ENCODE data around the gene RNF208. TPM values are rescaled to one million over a fixed set of nuclear protein-coding genes. Genes with fewer than 3 reads are reported as not detected.

Gene RNF208
- total and polyA plus RNA-seq, 2 of the 4 experiments (the other 2 are of a cell fraction) = 1.2 TPM; not detected in 1

DNA sequence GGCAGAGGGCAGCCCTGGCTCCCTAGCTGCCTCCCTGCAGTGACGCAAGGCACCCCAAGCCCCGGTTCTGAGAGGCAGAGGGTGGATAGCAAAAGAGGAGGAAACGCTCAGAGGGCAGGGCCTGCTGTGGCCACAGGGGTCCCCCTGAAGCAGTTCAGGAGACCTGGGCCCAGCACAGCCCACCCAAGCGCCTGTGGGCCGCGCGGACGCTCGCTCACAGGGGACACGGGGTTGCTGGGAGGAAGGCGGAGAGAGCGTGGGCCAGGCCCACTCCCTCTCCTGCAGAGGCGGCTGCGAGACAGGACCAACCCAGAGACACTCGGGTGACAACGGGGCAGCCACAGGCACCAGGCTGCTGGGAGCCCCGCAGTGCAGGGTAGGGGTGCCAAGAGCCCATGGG lies 42.3 kb downstream of the RNF208 start:
- Histone ChIP-seq H2AFZ (replicated peaks; ENCODE audit: low read length, poor library complexity) (no peak overlapping the region), H3K18ac (ENCODE audit: low read depth, low read length) (no peak overlapping the region), H2BK120ac (ENCODE audit: low read depth, low read length) (no peak overlapping the region), H3K14ac (replicated peaks; ENCODE audit: low read depth, low read length) (no peak overlapping the region), H3K27me3 (ENCODE audit: control insufficient read depth, insufficient read depth, low read length) (no peaks in the 10 kb centered on the region), H4K5ac (ENCODE audit: low read depth, low read length) (no peak overlapping the region), H3K9ac (ENCODE audit: low read depth, low read length) (no peak overlapping the region), H3K9me1 (ENCODE audit: insufficient read depth, low read length) (0 out of 2 replicates have a peak, but pooled peaks cover 2% of the 10 kb centered on the region), H3K4me1 (ENCODE audit: control insufficient read depth, insufficient read depth, low read length) (no peaks in the 10 kb centered on the region; the same call in 1 of the 2 replicates), H2BK20ac (ENCODE audit: low read depth, low read length) (no peak overlapping the region), H4K20me1 (ENCODE audit: insufficient read depth, low read length) (no peaks in the 10 kb centered on the region; the same call in 1 of the 2 replicates), H3K4me2 (ENCODE audit: low read depth, low read length) (no peak overlapping the region), H3K27ac (ENCODE audit: insufficient read depth, low read length) (no peak overlapping the region), H3K79me1 (ENCODE audit: low read depth in 1 of 2, low read length in 2 of 2) (no peaks in the 10 kb centered on the region; a peak in 1 of 4 replicates), H2BK5ac (ENCODE audit: low read depth, low read length, poor library complexity, severe bottlenecking) (no peak overlapping the region), H4K8ac (ENCODE audit: low read depth in 2 of 2, low read length in 2 of 2) (no peak overlapping the region), H3K56ac (ENCODE audit: extremely low read depth, insufficient read depth, low read length) (no peak overlapping the region), H3K4ac (ENCODE audit: low read depth, low read length) (no peak overlapping the region), H2BK15ac (ENCODE audit: low read depth, low read length) (no peak overlapping the region), H3K4me3 (ENCODE audit: insufficient read depth, low read depth, low read length) (no peak overlapping the region), H2AK5ac (ENCODE audit: low read depth, low read length) (no peak overlapping the region), H2AK9ac (replicated peaks; ENCODE audit: low read depth, low read length, poor library complexity) (no peak overlapping the region), H3K36me3 (ENCODE audit: control insufficient read depth, insufficient read depth, low read length) (peaks cover 64% of the 10 kb centered on the region), H3K9me3 (ENCODE audit: control insufficient read depth, insufficient read depth, low read length) (no peaks in the 10 kb centered on the region), H3K23ac (ENCODE audit: low read depth, low read length) (no peak overlapping the region), H4K91ac (ENCODE audit: insufficient read depth, low read depth, low read length) (no peak overlapping the region)
- dilution Hi-C loops (cut with HindIII; ENCODE audit: low sequenced_read_pairs, unreplicated experiment) = no loop called here
- WGBS, 2 experiments (ENCODE audit: extremely low coverage in 2 of 2, insufficient read length in 1 of 2) = 95% methylated on average over 12 of the region's 17 CpGs; no CpG with 5 or more reads in 1 of the 2 experiments
- no TSS peak for BruUV-seq (replicated peaks)
- ChIA-PET POLR2A (ENCODE audit: unreplicated experiment) (no interaction called here), CTCF (no interaction called here)
- ATAC-seq (ENCODE audit: low read depth) (no peak), DNase-seq (no peak)
- TF ChIP-seq, protein P1, sequence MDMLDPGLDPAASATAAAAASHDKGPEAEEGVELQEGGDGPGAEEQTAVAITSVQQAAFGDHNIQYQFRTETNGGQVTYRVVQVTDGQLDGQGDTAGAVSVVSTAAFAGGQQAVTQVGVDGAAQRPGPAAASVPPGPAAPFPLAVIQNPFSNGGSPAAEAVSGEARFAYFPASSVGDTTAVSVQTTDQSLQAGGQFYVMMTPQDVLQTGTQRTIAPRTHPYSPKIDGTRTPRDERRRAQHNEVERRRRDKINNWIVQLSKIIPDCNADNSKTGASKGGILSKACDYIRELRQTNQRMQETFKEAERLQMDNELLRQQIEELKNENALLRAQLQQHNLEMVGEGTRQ (IDR thresholded peaks at IDR 0.05; ENCODE audit: low read depth, low read length) = no peak
- no peak for TF ChIP-seq RFX5 (IDR thresholded peaks at IDR 0.05; ENCODE audit: low read depth, low read length)
- TF ChIP-seq MXI1 (IDR thresholded peaks at IDR 0.05; ENCODE audit: borderline replicate concordance, low read depth, low read length) = no peak
- TF ChIP-seq BHLHE40 (IDR thresholded peaks at IDR 0.05; ENCODE audit: low read depth, low read length) = no peak
- TF ChIP-seq, protein P2, sequence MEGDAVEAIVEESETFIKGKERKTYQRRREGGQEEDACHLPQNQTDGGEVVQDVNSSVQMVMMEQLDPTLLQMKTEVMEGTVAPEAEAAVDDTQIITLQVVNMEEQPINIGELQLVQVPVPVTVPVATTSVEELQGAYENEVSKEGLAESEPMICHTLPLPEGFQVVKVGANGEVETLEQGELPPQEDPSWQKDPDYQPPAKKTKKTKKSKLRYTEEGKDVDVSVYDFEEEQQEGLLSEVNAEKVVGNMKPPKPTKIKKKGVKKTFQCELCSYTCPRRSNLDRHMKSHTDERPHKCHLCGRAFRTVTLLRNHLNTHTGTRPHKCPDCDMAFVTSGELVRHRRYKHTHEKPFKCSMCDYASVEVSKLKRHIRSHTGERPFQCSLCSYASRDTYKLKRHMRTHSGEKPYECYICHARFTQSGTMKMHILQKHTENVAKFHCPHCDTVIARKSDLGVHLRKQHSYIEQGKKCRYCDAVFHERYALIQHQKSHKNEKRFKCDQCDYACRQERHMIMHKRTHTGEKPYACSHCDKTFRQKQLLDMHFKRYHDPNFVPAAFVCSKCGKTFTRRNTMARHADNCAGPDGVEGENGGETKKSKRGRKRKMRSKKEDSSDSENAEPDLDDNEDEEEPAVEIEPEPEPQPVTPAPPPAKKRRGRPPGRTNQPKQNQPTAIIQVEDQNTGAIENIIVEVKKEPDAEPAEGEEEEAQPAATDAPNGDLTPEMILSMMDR (conservative IDR thresholded peaks at IDR 0.05; ENCODE audit: low read depth, low read length) = no peak
- TF ChIP-seq CHD1 (IDR thresholded peaks at IDR 0.05; ENCODE audit: low read depth, low read length) = no peak
- TF ChIP-seq FOS (IDR thresholded peaks at IDR 0.05; ENCODE audit: low read depth, low read length) = no peak
- TF ChIP-seq, protein P3, sequence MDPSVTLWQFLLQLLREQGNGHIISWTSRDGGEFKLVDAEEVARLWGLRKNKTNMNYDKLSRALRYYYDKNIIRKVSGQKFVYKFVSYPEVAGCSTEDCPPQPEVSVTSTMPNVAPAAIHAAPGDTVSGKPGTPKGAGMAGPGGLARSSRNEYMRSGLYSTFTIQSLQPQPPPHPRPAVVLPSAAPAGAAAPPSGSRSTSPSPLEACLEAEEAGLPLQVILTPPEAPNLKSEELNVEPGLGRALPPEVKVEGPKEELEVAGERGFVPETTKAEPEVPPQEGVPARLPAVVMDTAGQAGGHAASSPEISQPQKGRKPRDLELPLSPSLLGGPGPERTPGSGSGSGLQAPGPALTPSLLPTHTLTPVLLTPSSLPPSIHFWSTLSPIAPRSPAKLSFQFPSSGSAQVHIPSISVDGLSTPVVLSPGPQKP (IDR thresholded peaks at IDR 0.05; ENCODE audit: borderline replicate concordance, low read depth, low read length) = no peak
- TF ChIP-seq POLR2A (IDR thresholded peaks at IDR 0.05; ENCODE audit: low read depth, low read length) = no peak
- TF ChIP-seq NFE2L2 (IDR thresholded peaks at IDR 0.05; ENCODE audit: low read depth, low read length) = no peak
- TF ChIP-seq MAZ (IDR thresholded peaks at IDR 0.05; ENCODE audit: borderline replicate concordance, low read depth, low read length) = no peak
- no peak for TF ChIP-seq MAFK (IDR thresholded peaks at IDR 0.05; ENCODE audit: low read depth, low read length)
- no peak for TF ChIP-seq RCOR1 (IDR thresholded peaks at IDR 0.05; ENCODE audit: insufficient replicate concordance, low read length)
- no peak for TF ChIP-seq CEBPB (IDR thresholded peaks at IDR 0.05; ENCODE audit: low read depth, low read length)
- TF ChIP-seq SMC3 (IDR thresholded peaks at IDR 0.05; ENCODE audit: low read depth, low read length) = no peak
- in situ Hi-C loops (cut with MboI; ENCODE audit: low sequenced_read_pairs) = no loop called here
- intact Hi-C loops (cut with micrococcal nuclease) = no loop called here
